AG09319 (cell line): ENCODE measurements around the gene ZFAND5.
A peak's percentile ranks its signal among the peaks of the same experiment; 100 is the strongest.

Experiments
- DNase-seq: peaks from one replicate; pipeline ENCODE4 v3.0.0-alpha.2; 2010; ENCODE audit warnings: low read depth; ENCODE audit errors: extremely low read depth
- TF ChIP-seq, protein P1 (sequence below): IDR thresholded peaks from 2 replicates; pipeline ENCODE4 v1.5.1; 2011; ENCODE audit warnings: low read depth, mild to moderate bottlenecking, inconsistent platforms, low read length, moderate library complexity

ZFAND5 gene

DNA sequence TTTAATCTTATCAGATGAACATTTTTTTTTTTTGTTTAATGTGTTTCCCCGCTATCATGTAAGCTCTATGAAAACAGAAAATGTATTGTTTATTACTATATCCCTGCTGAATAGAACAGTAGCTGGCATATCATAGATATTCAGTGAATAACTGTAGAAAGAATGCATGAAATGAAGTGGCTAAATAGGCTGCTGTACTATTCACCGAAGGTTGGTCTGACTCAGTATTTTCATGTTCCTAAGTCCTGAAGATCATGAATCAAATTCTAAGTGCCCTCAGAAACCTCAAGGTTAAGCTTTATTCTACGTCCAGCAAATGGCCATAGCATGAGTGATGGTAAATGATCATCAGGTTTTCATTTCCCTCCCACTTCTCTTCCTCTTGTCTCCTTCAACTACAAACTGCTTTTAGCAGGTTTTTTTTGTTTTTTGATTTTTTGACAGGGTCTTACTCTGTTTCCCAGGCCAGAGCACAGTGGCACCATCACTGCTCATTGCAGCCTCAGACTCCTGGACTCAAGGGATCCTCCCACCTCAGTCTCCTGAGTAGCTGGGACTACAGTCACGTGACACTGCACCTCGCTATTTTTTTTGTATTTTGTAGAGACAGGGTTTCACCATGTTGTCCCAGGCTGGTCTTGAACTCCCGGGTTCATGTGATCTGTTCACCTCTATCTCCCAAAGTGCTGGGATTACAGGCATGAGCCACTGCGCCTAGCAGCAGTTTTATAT, 19.1 kb upstream of the ZFAND5 start:
- TF ChIP-seq, protein P1, sequence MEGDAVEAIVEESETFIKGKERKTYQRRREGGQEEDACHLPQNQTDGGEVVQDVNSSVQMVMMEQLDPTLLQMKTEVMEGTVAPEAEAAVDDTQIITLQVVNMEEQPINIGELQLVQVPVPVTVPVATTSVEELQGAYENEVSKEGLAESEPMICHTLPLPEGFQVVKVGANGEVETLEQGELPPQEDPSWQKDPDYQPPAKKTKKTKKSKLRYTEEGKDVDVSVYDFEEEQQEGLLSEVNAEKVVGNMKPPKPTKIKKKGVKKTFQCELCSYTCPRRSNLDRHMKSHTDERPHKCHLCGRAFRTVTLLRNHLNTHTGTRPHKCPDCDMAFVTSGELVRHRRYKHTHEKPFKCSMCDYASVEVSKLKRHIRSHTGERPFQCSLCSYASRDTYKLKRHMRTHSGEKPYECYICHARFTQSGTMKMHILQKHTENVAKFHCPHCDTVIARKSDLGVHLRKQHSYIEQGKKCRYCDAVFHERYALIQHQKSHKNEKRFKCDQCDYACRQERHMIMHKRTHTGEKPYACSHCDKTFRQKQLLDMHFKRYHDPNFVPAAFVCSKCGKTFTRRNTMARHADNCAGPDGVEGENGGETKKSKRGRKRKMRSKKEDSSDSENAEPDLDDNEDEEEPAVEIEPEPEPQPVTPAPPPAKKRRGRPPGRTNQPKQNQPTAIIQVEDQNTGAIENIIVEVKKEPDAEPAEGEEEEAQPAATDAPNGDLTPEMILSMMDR, result no peak

DNA sequence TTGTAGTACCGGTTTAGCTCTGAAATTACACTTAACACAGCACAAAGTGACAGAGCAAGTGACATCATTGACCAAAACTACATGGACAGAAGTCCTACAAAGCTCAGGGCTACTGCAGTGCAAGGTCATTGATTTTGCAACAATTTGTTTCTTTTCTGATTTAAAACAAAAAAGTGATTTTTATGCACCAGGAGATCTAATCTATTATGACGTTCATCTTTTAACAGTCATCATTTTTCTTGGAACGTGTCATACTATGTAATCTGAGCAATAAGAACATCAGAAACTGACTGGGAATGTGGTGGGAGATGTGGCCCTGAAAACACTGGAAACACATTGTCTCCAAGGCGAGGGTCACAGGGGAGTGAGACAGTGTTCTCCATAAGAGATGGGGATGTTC, 17.4 kb upstream of the ZFAND5 start:
- TF ChIP-seq, protein P1, result no peak
- DNase-seq, result no peak

More for the DNA sequence above, 19.1 kb upstream of the ZFAND5 start:
- DNase-seq, result peak; percentile 37

DNA sequence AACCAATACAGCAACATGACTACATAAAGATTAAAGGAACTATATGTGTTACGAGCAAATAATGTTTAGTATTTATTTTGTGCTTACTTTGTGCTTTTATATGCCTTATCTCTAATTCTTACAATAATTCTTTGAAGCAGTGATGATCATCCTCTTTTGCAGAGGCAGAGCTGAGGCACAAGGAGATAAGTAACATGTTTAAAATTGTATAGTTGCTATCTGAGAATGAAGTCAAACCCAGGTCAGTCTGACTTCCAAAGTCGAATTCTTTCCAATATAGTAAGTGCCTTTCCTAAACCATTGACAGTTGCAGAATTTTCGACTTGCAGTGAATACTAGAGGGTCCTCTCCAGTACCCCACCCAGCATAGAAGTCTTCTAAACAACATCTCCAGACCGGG, 12.0 kb upstream of the ZFAND5 start:
- no peak for DNase-seq
- TF ChIP-seq, protein P1, result no peak

DNA sequence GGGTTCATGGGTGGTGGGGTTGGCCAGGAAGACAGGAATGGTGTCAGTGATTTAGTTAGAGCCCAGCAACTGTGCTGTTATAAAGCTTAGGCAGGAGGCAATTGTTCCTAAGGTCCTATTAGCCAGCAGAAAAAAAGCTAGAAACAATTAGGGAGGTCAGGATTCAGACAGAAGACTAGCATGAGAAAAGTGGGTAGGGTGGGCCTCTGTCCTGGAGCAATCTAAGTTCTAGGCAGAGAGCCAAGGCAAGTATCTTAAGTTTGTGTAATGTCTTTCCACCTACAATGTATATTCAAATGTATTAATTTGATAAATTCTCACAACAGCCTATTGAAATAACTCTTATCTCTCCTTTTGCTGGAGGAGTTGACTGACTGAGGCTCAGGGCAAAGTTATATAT, 6.1 kb upstream of the ZFAND5 start:
- TF ChIP-seq, protein P1, result no peak

DNA sequence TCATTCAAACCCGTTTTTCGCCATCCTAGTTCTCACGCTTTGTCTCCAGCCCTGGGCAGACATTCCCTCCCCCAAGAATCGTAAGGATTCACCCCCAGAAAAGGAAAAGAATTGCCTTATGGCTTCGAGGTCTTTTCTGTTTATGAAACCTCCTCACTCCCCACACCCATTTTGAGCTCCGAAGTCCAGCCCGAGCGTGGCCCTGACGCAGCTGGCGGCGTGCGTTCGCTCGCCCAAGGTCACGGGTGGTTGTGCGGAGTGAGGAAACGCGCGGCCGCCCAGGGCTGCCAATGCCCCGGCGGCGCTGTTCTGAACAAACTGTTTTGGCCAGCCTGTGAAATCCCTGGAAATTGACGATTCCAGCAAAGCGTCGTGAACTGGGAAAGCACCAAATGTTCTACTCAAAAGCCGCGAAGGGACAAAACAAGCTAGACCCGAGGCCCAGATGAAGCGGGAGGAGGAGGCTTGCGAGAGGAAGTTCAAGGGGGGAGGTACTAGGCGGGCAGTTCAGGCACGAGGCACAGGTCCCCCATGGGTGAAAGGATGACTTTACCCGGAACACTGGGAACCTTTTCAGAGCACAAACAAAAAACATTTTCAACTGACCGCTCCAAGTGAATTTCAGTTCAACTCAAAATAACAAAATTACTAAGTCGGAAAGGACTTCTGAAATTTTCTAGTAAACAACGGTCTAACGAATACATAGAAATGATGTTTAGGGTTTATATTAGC, 683 bp upstream of the ZFAND5 start:
- TF ChIP-seq, protein P1, result peak; percentile 17
- peak; percentile 79 for DNase-seq

More for the DNA sequence above, 6.1 kb upstream of the ZFAND5 start:
- DNase-seq, result no peak

DNA sequence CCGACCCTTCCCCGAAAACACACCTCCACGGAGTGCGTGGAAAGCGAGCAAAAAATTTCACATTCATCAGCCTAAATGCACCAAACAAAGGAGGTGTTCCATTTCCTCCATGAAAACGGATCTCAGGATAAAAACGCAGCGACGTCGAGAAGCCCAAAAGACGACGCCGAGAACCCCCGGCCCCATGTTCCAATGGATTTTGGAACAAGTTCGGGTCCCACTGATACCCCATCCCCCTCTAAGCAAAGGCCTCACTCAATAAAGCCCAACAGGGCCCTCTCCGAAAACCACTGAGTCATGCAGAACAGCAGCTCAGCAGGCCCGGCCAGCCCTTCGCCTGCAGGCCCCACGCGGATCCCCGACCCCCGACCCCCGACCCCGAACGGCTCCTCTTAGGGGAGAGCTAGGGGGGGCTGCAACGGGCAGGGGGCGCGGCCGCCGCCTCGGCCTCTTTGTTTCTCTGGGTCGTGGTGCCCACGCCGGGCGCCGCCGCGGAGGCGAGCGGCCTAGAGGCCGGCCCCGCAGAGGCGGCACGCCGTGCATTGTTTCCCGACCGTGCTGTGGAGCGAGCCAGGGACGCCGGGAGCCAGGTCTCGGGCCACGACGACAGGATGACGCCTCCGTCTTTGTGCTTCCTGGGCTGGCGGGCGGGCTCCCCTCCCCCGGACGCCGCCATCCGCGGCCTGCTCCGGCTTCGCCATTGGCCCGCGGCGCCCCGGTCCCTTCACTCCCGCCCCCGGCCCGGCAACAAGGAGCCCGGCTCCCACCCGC, 915 bp downstream of the ZFAND5 start:
- no peak for DNase-seq
- TF ChIP-seq, protein P1, result no peak

DNA sequence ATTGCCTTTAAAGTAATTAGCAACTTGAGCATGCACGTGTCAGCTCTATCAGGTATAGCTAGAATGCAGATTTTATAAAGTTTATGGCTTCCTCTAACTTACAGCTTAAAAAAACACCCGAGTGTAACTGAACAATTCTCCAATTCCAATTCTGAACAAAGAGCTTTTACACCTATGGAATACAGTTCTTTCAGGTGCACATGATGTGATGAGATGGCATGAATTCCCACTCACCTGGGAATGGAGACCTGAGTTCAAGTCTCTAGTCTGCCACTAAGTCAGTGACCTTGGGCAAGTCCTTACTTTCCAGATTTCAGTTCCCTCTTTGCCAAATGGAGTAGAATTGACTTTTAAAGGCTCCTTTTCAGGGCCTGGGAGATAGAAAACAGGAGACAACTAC, 1.8 kb downstream of the ZFAND5 start:
- DNase-seq, result no peak
- TF ChIP-seq, protein P1, result no peak
